ENCODE measurements around the gene IPO7. TPM values are rescaled to one million over a fixed set of nuclear protein-coding genes. Genes with fewer than 3 reads are reported as not detected.

Gene IPO7
- total RNA-seq, 1 experiment from 2014 or later = 170 TPM

DNA sequence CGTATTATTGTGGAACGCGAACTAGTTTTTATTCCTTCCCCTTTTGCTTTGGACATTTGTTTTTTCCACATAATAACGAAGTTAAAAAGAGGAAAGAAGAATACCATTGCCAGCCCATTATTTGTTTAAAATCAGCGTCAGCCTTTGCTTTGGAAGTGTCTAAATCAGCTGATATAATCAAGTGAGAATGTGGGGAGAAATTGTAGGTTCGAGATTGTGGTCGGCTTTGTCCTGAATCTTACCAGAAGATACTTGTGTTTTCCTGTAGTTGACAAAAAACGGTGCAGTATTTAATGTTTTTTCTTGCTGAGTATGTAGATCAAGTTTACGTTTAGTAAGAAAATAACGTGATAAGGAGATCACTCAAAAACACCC is 77.3 kb downstream of the IPO7 start:
- Mint-ChIP-seq H3K9me3 (ENCODE audit: low read depth, unreplicated experiment) (no peaks in the 10 kb centered on the region), H3K27me3 (ENCODE audit: unreplicated experiment) (no peaks in the 10 kb centered on the region), H3K27ac (ENCODE audit: unreplicated experiment) (peak overlapping the region; percentile 100), H3K36me3 (ENCODE audit: insufficient read depth, unreplicated experiment) (peaks cover 40% of the 10 kb centered on the region), H3K4me1 (ENCODE audit: low read depth, unreplicated experiment) (peaks cover 13% of the 10 kb centered on the region), H3K4me3 (ENCODE audit: low read depth, unreplicated experiment) (peak overlapping the region; percentile 98)
- CTCF ChIA-PET = interaction anchor here (0.7 to 1.3 kb wide), 2 partner anchors 25 to 45 kb away, joined by 3 read pairs; no protein-coding TSS in a partner anchor
- DNase-seq = no peak
- BruUV-seq (replicated peaks) = TSS peak; percentile 85
- TF ChIP-seq, protein P1, sequence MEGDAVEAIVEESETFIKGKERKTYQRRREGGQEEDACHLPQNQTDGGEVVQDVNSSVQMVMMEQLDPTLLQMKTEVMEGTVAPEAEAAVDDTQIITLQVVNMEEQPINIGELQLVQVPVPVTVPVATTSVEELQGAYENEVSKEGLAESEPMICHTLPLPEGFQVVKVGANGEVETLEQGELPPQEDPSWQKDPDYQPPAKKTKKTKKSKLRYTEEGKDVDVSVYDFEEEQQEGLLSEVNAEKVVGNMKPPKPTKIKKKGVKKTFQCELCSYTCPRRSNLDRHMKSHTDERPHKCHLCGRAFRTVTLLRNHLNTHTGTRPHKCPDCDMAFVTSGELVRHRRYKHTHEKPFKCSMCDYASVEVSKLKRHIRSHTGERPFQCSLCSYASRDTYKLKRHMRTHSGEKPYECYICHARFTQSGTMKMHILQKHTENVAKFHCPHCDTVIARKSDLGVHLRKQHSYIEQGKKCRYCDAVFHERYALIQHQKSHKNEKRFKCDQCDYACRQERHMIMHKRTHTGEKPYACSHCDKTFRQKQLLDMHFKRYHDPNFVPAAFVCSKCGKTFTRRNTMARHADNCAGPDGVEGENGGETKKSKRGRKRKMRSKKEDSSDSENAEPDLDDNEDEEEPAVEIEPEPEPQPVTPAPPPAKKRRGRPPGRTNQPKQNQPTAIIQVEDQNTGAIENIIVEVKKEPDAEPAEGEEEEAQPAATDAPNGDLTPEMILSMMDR (IDR thresholded peaks at IDR 0.05; ENCODE audit: unreplicated experiment) = no peak
- intact Hi-C loops (cut with micrococcal nuclease; ENCODE audit: unreplicated experiment) = loop anchor here (2.0 to 5.0 kb wide), 2 partner anchors 51 to 109 kb away; no protein-coding TSS in a partner anchor

DNA sequence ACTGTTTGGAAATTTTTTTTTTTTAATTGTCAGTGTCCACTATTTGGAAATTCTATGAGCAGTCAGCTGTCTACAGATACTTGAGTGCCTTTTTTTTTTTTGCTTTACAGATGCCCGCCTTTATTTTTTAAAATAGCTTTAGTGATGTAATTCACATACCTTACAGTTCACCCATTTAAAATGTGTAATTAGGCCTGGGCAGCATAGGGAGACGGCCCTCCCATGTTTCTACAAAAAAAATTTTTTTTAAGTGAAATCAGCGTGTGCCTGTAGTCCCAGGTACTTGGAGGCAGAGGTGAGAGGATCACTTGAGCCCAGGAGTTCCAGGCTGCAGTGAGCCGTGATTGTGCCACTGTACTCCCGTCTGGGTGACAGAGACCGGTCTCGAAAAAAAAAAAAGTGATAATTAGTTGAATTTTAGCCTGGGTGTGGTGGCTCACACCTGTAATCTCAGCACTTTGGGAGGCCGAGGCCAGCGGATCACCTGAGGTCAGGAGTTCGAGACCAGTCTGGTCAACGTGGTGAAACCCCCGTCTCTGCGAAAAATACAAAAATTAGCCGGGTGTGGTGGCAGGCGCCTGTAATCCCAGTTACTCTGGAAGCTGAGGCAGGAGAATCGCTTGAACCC is 77.8 kb downstream of the IPO7 start:
- intact Hi-C loops (cut with micrococcal nuclease; ENCODE audit: unreplicated experiment) = loop anchor here (5.0 kb wide), 1 partner anchor 50 kb away; no protein-coding TSS in a partner anchor

DNA sequence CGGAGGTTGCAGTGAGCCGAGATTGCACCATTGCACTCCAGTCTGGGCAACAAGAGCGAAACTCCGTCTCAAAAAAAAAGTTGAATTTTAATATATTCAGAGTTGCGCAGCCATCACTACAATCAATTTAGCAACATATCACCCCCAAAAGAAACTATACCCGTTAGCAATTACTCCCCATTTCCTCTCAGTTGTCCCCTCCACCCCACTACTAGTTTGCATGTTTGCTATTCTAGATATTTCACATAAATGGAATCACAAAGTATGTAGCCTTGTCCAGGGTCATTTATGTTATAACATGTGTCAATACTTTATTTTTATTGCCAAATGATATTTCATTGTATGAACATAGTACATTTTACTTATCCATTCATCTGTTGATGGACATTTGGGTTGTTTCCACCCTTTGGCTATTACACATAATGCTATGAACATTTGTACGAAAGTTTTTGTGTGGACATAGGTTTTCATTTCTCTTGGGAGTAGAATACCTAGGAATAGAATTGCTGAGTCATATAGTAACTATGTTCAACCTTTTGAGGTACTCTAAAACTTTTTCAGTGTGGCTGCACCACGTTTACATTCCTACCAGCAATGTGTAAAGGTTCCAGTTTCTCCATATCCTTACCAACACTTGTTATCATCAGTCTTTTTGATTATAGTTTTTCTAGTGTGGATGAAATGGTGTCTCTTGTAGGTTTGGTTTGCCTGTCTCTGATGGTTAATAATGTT is 78.5 kb downstream of the IPO7 start:
- peak overlapping the region; percentile 100 for H3K27ac Mint-ChIP-seq (ENCODE audit: unreplicated experiment)
- H3K4me3 Mint-ChIP-seq (ENCODE audit: low read depth, unreplicated experiment) = peak overlapping the region; percentile 98
- peaks cover 40% of the 10 kb centered on the region for H3K36me3 Mint-ChIP-seq (ENCODE audit: insufficient read depth, unreplicated experiment)
- no TSS peak for BruUV-seq (replicated peaks)
- TF ChIP-seq, protein P1 (IDR thresholded peaks at IDR 0.05; ENCODE audit: unreplicated experiment) = no peak
- CTCF ChIA-PET = interaction anchor here (0.6 kb wide), 1 partner anchor 9 kb away, joined by 3 read pairs; no protein-coding TSS in a partner anchor
- intact Hi-C loops (cut with micrococcal nuclease; ENCODE audit: unreplicated experiment) = loop anchor here (5.0 kb wide), 1 partner anchor 49 kb away; no protein-coding TSS in a partner anchor
- no peaks in the 10 kb centered on the region for H3K9me3 Mint-ChIP-seq (ENCODE audit: low read depth, unreplicated experiment)
- DNase-seq = no peak
- no peaks in the 10 kb centered on the region for H3K27me3 Mint-ChIP-seq (ENCODE audit: unreplicated experiment)
- peaks cover 13% of the 10 kb centered on the region for H3K4me1 Mint-ChIP-seq (ENCODE audit: low read depth, unreplicated experiment)

More for the DNA sequence above, 77.8 kb downstream of the IPO7 start:
- BruUV-seq (replicated peaks) = no TSS peak
- Mint-ChIP-seq H3K4me1 (ENCODE audit: low read depth, unreplicated experiment) (peaks cover 13% of the 10 kb centered on the region), H3K36me3 (ENCODE audit: insufficient read depth, unreplicated experiment) (peaks cover 40% of the 10 kb centered on the region), H3K27me3 (ENCODE audit: unreplicated experiment) (no peaks in the 10 kb centered on the region), H3K4me3 (ENCODE audit: low read depth, unreplicated experiment) (peak overlapping the region; percentile 98), H3K27ac (ENCODE audit: unreplicated experiment) (peak overlapping the region; percentile 100), H3K9me3 (ENCODE audit: low read depth, unreplicated experiment) (no peaks in the 10 kb centered on the region)
- DNase-seq = no peak
- CTCF ChIA-PET = interaction anchor here (0.6 to 1.3 kb wide), 3 partner anchors 10 to 44 kb away, joined by 3 read pairs; no protein-coding TSS in a partner anchor
- TF ChIP-seq, protein P1 (IDR thresholded peaks at IDR 0.05; ENCODE audit: unreplicated experiment) = no peak

DNA sequence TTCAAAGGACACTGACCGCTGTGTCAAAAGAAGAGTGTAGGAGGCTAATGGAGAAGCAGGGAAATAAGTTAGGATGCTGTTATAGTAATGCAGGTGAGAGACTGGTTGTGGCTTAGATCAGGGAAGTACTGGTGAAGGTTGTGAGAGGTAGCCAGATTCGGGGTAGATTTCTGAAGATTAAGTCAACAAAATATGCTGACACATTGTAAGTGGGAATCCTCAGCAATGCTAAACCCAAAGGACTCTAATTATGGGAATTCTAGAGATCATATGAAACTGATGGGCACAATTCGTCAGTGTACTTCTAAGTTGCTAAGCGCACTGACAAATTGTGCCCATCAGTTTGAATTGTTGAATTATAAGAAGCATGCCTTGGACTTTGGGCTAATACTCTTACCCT is 86.3 kb downstream of the IPO7 start:
- Mint-ChIP-seq H3K27me3 (ENCODE audit: unreplicated experiment) (no peaks in the 10 kb centered on the region), H3K4me3 (ENCODE audit: low read depth, unreplicated experiment) (no peak overlapping the region), H3K4me1 (ENCODE audit: low read depth, unreplicated experiment) (no peaks in the 10 kb centered on the region), H3K36me3 (ENCODE audit: insufficient read depth, unreplicated experiment) (peaks cover 17% of the 10 kb centered on the region), H3K27ac (ENCODE audit: unreplicated experiment) (no peak overlapping the region), H3K9me3 (ENCODE audit: low read depth, unreplicated experiment) (no peaks in the 10 kb centered on the region)
- TF ChIP-seq, protein P1 (IDR thresholded peaks at IDR 0.05; ENCODE audit: unreplicated experiment) = no peak
- no peak for DNase-seq
- CTCF ChIA-PET = no interaction called here
- BruUV-seq (replicated peaks) = no TSS peak
- intact Hi-C loops (cut with micrococcal nuclease; ENCODE audit: unreplicated experiment) = no loop called here

All from Calu3 (cell line).